Chondrocyte (in vitro differentiated cells): ENCODE measurements around the gene GPSM3. TPM values are rescaled to one million over a fixed set of nuclear protein-coding genes. Genes with fewer than 3 reads are reported as not detected.
A peak's percentile ranks its signal among the peaks of the same experiment; 100 is the strongest.

Source experiments
- DNase-seq: peaks from one replicate; pipeline ENCODE4 v3.0.0; 2021; ENCODE audit warnings: mixed read lengths, low spot score
- H3K27ac Mint-ChIP-seq: one replicate; pipeline ENCODE4 v1.8.0; 2021; ENCODE audit warnings: mild to moderate bottlenecking, moderate library complexity, mixed read lengths; ENCODE audit not compliant: unreplicated experiment
- H3K27me3 Mint-ChIP-seq: 2 replicates; pipeline ENCODE4 v1.8.0; 2021; ENCODE audit warnings: low read depth, mixed read lengths
- H3K36me3 Mint-ChIP-seq: 2 replicates; pipeline ENCODE4 v1.8.0; 2021; ENCODE audit warnings: low read depth, mixed read lengths
- H3K4me1 Mint-ChIP-seq: 2 replicates; pipeline ENCODE4 v1.8.0; 2021; ENCODE audit warnings: low read depth, mild to moderate bottlenecking, mixed read lengths
- H3K4me3 Mint-ChIP-seq: one replicate; pipeline ENCODE4 v1.8.0; 2021; ENCODE audit warnings: mild to moderate bottlenecking, moderate library complexity, mixed read lengths; ENCODE audit not compliant: unreplicated experiment
- H3K9me3 Mint-ChIP-seq: 2 replicates; pipeline ENCODE4 v1.8.0; 2021; ENCODE audit warnings: low read depth, mixed read lengths
- CTCF ChIP-seq: fragments of 200-600 bp; sonication (generic); IDR thresholded peaks from 2 replicates; pipeline ENCODE4 v1.5.0; 2021; ENCODE audit warnings: antibody characterized with exemption, mild to moderate bottlenecking, moderate library complexity
- total RNA-seq: library from RNA; stranded (reverse); gene quantifications from 3 replicates; pipeline ENCODE4 v1.2.1, GENCODE V29; 2021

The GPSM3 gene
- total RNA-seq, 1 donor from 2014 or later, result 5.6 TPM

GRCh38 chr6:32167761-32168262 lies 24.6 kb downstream of the GPSM3 start:
- Mint-ChIP-seq H3K27ac (peak overlapping the region; percentile 15), H3K27me3 (no peaks in the 10 kb centered on the region), H3K9me3 (no peaks in the 10 kb centered on the region), H3K4me1 (peaks cover 8% of the 10 kb centered on the region), H3K4me3 (no peak overlapping the region), H3K36me3 (peaks cover 29% of the 10 kb centered on the region)
- no peak for TF ChIP-seq CTCF
- peak; percentile 30 for DNase-seq

- TF ChIP-seq CTCF, result no peak
- peak; percentile 90 for DNase-seq
- Mint-ChIP-seq H3K4me1 (peaks cover 4% of the 10 kb centered on the region), H3K27me3 (no peaks in the 10 kb centered on the region), H3K4me3 (no peak overlapping the region), H3K27ac (peak overlapping the region; percentile 15), H3K9me3 (no peaks in the 10 kb centered on the region), H3K36me3 (peaks cover 32% of the 10 kb centered on the region)
Observed at GRCh38 chr6:32167154-32167760, 25.2 kb downstream of the GPSM3 start.

GRCh38 chr6:32166411-32167061 lies 25.9 kb downstream of the GPSM3 start:
- H3K36me3 Mint-ChIP-seq, result peaks cover 32% of the 10 kb centered on the region
- no peaks in the 10 kb centered on the region for H3K27me3 Mint-ChIP-seq
- H3K9me3 Mint-ChIP-seq, result no peaks in the 10 kb centered on the region
- peaks cover 4% of the 10 kb centered on the region for H3K4me1 Mint-ChIP-seq
- DNase-seq, result peak; percentile 92
- H3K4me3 Mint-ChIP-seq, result no peak overlapping the region
- TF ChIP-seq CTCF, result peak; percentile 27
- no peak overlapping the region for H3K27ac Mint-ChIP-seq

GRCh38 chr6:32164295-32164694 lies 28.1 kb downstream of the GPSM3 start, which contains the start of gene EGFL8:
Gene EGFL8 (plus strand): TSS chr6:32164595. CDS start chr6:32166166, 1,571 bp downstream.
- Mint-ChIP-seq H3K4me3 (no peak within 1 kb of the TSS), H3K27ac (peak within 1 kb of the TSS; percentile 59), H3K9me3 (no peaks in the 10 kb centered on the region), H3K4me1 (peaks cover 4% of the 10 kb centered on the region), H3K27me3 (no peaks in the 10 kb centered on the region), H3K36me3 (peaks cover 19% of the 10 kb centered on the region)
- TF ChIP-seq CTCF, result no peak
- DNase-seq, result peak; percentile 26

GRCh38 chr6:32163559-32164258 lies 28.7 kb downstream of the GPSM3 start:
- no peaks in the 10 kb centered on the region for H3K9me3 Mint-ChIP-seq
- peaks cover 16% of the 10 kb centered on the region for H3K36me3 Mint-ChIP-seq
- H3K4me3 Mint-ChIP-seq, result no peak overlapping the region
- no peaks in the 10 kb centered on the region for H3K27me3 Mint-ChIP-seq
- peaks cover under 1% of the 10 kb centered on the region for H3K4me1 Mint-ChIP-seq
- H3K27ac Mint-ChIP-seq, result peak overlapping the region; percentile 59
- DNase-seq, result peak; percentile 35
- no peak for TF ChIP-seq CTCF
